Measurements from ENCODE around the gene SUN1.

Gene SUN1

DNA sequence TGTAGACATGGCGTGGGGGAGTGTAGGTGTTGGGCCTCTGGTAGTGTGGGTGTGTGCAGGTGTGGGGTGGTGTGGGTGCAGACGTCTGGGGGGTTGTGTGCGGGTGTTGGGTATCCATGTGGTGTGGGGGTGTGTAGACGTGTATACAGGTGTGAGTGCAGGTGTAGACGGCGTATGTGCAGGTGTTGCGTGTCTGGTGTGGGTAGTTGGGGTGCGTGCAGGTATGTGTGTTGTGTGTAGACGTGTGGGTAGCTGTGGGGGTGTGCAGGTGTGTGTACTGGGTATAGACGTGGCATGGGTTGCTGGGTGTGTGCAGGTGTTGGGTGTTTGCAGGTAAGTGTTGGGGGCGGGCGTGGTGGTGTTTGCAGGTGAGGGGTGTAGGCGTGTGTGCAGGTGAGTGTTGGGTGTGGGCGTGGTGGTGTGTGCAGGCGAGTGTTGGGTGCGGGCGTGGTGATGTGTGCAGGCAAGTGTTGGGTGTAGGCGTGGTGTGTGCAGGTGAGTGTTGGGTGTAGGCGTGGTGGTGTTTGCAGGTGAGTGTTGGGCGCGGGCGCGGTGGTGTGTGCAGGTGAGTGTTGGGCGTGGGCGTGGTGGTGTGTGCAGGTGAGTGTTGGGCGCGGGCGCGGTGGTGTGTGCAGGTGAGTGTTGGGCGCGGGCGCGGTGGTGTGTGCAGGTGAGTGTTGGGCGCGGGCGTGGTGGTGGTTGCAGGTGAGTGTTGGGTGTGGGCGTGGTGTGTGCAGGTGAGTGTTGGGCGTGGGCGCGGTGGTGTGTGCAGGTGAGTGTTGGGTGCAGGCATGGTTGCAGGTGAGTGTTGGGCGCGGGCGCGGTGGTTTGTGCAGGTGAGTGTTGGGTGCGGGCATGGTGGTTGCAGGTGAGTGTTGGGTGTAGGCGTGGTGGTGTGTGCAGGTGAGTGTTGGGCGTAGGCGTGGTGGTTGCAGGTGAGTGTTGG lies 60.6 kb downstream of the SUN1 start:
- no peak overlapping the region for H3K4me3 ChIP-seq (ENCODE audit: low read length)
- peaks cover 74% of the 10 kb centered on the region for H3K36me3 ChIP-seq (ENCODE audit: insufficient read depth, low read length)
- H2AFZ ChIP-seq (ENCODE audit: low read depth, low read length): no peak overlapping the region
- no peaks in the 10 kb centered on the region for H3K4me1 ChIP-seq (ENCODE audit: insufficient read depth, low read length)
- H3K27me3 ChIP-seq (ENCODE audit: insufficient read depth, low read length): no peaks in the 10 kb centered on the region
- H3K9me3 ChIP-seq (ENCODE audit: low read length): no peaks in the 10 kb centered on the region

DNA sequence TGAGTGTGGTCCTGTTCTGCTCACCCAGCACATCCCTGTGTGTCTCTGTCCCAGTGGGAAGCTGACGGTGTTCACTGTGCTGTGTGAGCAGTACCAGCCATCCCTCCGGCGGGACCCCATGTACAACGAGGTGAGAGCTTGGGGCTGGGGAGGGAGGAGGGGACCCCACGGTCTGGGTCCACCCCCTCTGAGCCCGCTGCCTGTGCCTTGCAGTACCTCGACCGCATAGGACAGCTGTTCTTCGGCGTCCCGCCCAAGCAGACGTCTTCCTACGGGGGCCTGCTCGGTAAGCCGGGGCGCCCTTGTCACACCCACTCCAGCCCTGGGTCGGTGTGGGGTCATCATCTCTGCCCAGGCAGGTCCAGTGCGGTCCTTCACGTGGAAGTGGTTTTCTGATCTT lies 61.4 kb downstream of the SUN1 start:
- Histone ChIP-seq H3K27me3 (ENCODE audit: insufficient read depth, low read length) (no peaks in the 10 kb centered on the region), H3K4me1 (ENCODE audit: insufficient read depth, low read length) (no peaks in the 10 kb centered on the region), H2AFZ (ENCODE audit: low read depth, low read length) (no peak overlapping the region), H3K4me3 (ENCODE audit: low read length) (no peak overlapping the region), H3K36me3 (ENCODE audit: insufficient read depth, low read length) (peaks cover 69% of the 10 kb centered on the region), H3K9me3 (ENCODE audit: low read length) (no peaks in the 10 kb centered on the region)

DNA sequence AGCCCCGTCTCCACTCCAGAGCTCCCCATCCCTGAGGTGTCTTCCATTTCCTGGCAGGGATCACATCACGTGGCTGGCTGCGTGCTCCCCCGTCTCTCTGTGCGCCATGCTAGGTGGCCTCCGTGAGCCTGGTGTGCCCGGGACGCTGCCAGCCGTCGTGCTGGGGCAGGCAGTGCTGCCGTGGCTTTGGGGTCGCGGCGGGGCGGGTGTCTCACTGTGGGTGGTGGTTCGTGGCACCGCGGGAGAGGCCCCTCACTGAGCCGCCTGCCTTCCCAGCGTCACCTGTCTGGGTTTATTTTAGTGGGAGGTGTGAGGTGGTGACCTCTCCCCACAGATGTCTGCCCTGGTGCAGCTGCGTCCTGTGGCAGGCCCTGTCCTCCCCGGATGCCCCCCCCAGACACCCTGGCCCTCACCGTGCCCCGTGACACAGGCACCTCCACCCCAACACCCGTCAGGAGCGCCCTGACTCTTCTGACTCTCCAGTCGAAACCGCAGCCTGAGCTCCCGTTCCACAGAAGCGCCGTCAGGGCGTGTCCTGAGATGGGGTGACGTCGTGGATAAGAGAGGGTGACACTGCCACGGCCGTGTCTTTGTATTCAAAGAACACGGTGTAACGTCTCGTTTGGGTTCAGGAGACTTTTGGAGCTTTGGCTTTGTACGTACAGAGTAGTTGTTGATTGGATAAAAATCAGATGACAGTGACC lies 62.0 kb downstream of the SUN1 start:
- H2AFZ ChIP-seq (ENCODE audit: low read depth, low read length): no peak overlapping the region
- H3K36me3 ChIP-seq (ENCODE audit: insufficient read depth, low read length): peaks cover 64% of the 10 kb centered on the region
- H3K4me1 ChIP-seq (ENCODE audit: insufficient read depth, low read length): no peaks in the 10 kb centered on the region
- no peaks in the 10 kb centered on the region for H3K9me3 ChIP-seq (ENCODE audit: low read length)
- no peak overlapping the region for H3K4me3 ChIP-seq (ENCODE audit: low read length)
- no peaks in the 10 kb centered on the region for H3K27me3 ChIP-seq (ENCODE audit: insufficient read depth, low read length)

DNA sequence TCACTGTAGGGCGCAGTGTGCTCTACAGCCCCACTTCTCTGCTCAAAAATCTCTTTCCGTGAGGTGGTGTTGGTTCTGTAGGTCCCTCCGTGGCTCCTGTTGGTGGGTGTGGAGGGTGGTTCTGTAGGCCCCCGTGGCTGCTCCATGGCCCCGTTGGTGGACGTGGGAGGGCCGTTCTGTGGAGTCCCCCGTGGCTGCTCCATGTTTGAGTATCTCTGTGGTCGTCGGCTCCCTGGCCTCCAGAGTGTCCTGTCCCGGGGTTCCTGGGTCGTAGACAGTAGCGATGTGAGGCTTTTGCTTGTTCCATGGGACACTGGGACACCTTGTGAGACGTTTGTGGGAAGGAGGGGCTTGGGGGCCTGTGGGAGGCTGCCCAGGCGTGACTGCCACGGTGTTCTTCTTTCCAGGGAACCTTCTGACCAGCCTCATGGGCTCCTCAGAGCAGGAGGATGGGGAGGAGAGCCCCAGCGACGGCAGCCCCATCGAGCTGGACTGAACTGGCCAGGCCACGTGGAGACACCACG lies 62.7 kb downstream of the SUN1 start:
- no peaks in the 10 kb centered on the region for H3K27me3 ChIP-seq (ENCODE audit: insufficient read depth, low read length)
- no peaks in the 10 kb centered on the region for H3K4me1 ChIP-seq (ENCODE audit: insufficient read depth, low read length)
- no peak overlapping the region for H2AFZ ChIP-seq (ENCODE audit: low read depth, low read length)
- no peaks in the 10 kb centered on the region for H3K9me3 ChIP-seq (ENCODE audit: low read length)
- H3K36me3 ChIP-seq (ENCODE audit: insufficient read depth, low read length): peaks cover 64% of the 10 kb centered on the region
- H3K4me3 ChIP-seq (ENCODE audit: low read length): no peak overlapping the region

DNA sequence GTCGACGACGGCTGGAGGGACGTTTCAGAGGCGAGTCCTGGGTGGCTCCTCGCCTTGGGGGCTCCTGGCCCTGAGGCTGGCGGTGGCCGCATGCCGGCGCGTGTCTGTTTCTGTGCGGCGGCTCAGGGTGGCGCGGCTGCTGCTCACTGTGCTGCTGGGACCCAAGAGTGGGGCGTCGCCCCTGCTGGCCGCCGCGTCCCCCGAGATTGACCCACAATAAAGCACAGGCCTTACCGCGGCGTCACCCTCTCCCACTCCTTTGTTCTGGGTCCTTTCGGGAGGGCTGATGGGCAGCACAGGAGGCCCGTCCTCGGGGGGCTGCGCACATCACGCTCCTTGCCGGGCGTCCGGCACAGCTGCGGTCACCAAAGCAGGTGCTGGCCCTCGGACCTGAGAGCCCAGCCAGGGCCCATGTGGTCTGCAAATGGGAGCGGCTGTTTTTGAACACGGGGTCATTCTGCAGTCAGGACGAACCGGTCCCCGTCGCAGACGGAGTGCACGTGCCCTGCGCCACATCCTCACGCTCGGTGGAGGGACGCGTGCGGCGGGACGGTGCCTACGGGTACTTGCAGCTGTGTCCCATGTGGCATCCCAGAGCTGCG lies 63.3 kb downstream of the SUN1 start:
- no peaks in the 10 kb centered on the region for H3K4me1 ChIP-seq (ENCODE audit: insufficient read depth, low read length)
- H3K9me3 ChIP-seq (ENCODE audit: low read length): no peaks in the 10 kb centered on the region
- H3K36me3 ChIP-seq (ENCODE audit: insufficient read depth, low read length): peaks cover 61% of the 10 kb centered on the region
- no peak overlapping the region for H3K4me3 ChIP-seq (ENCODE audit: low read length)
- no peak overlapping the region for H2AFZ ChIP-seq (ENCODE audit: low read depth, low read length)
- no peaks in the 10 kb centered on the region for H3K27me3 ChIP-seq (ENCODE audit: insufficient read depth, low read length)

DNA sequence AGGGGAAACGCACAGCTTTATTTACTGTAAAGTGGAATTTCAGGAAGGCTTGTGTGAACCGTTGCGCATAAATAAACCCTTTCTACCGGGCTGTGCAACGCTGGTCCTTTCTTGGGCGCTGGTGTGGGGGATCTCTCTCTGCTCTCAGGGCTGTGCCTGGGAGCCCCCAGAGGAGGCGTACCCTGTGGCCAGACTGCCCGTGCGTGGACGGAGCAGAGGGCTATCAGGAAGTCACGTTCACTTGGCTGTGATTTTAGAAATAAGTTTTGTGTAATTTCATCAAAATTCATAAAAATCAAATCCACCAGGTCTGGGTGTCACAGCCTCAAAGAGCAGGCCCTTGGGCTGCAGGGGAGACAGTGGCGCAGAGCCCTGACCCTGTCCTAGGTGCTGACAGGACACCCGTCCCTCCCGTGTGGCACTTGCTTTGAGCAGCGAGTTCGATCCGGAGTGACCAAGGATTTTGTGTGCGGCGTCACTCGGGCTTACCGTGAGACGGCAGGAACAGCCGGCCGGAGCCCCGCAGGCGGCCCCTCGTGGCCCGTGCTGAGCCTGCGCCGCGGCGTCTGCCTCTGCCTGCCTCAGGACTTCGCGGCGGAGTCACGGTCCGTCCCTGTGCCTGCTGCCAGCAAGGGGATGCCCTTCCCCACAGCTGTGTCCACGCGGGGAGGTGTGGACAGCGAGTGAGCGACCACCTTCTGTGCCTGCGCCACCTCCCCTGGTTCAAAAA lies 64.2 kb downstream of the SUN1 start:
- Histone ChIP-seq H2AFZ (ENCODE audit: low read depth, low read length) (no peak overlapping the region), H3K4me3 (ENCODE audit: low read length) (no peak overlapping the region), H3K9me3 (ENCODE audit: low read length) (no peaks in the 10 kb centered on the region), H3K27me3 (ENCODE audit: insufficient read depth, low read length) (no peaks in the 10 kb centered on the region), H3K36me3 (ENCODE audit: insufficient read depth, low read length) (peaks cover 53% of the 10 kb centered on the region), H3K4me1 (ENCODE audit: insufficient read depth, low read length) (no peaks in the 10 kb centered on the region)

DNA sequence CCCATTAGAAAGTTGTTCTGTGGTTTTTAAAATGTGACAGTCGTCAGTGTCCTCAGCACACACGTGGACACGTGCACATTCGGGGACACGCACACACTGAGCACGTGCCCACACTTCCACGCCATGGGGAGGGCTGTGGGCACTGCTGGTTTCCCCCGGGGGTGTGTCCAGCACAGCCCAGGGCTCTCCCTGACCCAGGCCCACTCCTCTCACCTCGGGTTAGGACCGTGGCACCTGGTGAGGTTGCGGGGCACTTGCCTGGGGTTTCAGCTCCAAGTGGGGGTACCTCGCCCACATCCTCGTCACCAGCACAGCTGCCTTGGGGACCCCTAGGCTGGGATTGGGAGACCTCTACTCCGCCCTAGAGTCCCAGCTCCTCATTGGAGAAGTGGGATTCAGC lies 64.8 kb downstream of the SUN1 start:
- Histone ChIP-seq H2AFZ (ENCODE audit: low read depth, low read length) (no peak overlapping the region), H3K4me1 (ENCODE audit: insufficient read depth, low read length) (no peaks in the 10 kb centered on the region), H3K4me3 (ENCODE audit: low read length) (no peak overlapping the region), H3K27me3 (ENCODE audit: insufficient read depth, low read length) (no peaks in the 10 kb centered on the region), H3K36me3 (ENCODE audit: insufficient read depth, low read length) (peaks cover 49% of the 10 kb centered on the region), H3K9me3 (ENCODE audit: low read length) (no peaks in the 10 kb centered on the region)

DNA sequence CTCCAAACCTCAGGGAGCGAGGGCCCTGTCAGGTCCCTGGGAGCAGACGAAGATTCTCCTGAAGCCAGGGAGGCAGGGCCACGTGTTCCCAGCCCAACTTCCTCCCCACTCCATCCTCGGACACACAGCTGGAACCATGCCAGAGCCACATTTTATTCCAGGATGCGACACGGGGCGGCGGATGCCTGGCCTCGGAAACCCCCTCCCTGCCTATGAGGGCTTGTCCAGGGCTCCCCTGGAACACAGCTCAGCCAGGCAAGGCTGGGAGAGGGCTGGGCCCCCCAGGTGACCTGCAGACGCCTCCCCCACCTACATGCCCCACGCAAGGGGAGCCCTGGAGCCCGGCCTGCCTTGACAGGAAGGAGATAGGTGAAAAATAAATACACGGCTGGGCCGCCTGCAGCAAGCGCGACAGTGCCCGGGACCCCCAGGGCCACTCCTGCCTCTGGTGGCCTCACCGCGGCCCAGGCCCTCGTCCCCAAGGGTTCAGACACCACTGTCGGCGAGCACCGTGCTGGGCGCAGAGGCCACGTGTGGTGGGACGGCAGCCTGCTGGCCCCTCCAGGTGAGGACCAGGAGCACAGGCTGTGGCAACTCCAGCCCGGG lies 65.6 kb downstream of the SUN1 start:
- Histone ChIP-seq H3K4me1 (ENCODE audit: insufficient read depth, low read length) (no peaks in the 10 kb centered on the region), H3K4me3 (ENCODE audit: low read length) (no peak overlapping the region), H3K36me3 (ENCODE audit: insufficient read depth, low read length) (peaks cover 41% of the 10 kb centered on the region), H3K27me3 (ENCODE audit: insufficient read depth, low read length) (no peaks in the 10 kb centered on the region), H2AFZ (ENCODE audit: low read depth, low read length) (no peak overlapping the region), H3K9me3 (ENCODE audit: low read length) (no peaks in the 10 kb centered on the region)

DNA sequence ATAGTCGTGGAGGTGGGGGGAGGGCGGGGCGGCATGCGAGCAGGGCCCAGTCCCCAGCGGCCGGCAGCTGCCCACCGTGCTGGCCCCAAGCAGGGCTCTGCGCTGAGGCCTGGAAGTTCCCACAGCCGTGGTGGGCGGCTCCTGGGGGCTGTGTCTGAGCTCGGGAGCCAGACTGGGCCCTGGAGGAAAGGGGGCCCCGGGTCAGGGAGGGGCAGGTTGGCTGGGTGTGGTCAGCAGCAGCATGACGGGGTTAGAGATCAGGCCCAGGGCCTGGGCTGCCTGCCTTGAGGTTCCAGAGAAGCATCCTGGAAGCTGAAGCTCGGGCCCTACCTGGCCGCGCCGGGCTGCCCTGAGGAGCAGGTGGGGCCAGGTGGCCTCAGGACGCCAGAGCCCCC lies 66.2 kb downstream of the SUN1 start:
- H3K36me3 ChIP-seq (ENCODE audit: insufficient read depth, low read length): peaks cover 37% of the 10 kb centered on the region
- H3K27me3 ChIP-seq (ENCODE audit: insufficient read depth, low read length): no peaks in the 10 kb centered on the region
- no peaks in the 10 kb centered on the region for H3K4me1 ChIP-seq (ENCODE audit: insufficient read depth, low read length)
- no peak overlapping the region for H3K4me3 ChIP-seq (ENCODE audit: low read length)
- H3K9me3 ChIP-seq (ENCODE audit: low read length): no peaks in the 10 kb centered on the region
- no peak overlapping the region for H2AFZ ChIP-seq (ENCODE audit: low read depth, low read length)

DNA sequence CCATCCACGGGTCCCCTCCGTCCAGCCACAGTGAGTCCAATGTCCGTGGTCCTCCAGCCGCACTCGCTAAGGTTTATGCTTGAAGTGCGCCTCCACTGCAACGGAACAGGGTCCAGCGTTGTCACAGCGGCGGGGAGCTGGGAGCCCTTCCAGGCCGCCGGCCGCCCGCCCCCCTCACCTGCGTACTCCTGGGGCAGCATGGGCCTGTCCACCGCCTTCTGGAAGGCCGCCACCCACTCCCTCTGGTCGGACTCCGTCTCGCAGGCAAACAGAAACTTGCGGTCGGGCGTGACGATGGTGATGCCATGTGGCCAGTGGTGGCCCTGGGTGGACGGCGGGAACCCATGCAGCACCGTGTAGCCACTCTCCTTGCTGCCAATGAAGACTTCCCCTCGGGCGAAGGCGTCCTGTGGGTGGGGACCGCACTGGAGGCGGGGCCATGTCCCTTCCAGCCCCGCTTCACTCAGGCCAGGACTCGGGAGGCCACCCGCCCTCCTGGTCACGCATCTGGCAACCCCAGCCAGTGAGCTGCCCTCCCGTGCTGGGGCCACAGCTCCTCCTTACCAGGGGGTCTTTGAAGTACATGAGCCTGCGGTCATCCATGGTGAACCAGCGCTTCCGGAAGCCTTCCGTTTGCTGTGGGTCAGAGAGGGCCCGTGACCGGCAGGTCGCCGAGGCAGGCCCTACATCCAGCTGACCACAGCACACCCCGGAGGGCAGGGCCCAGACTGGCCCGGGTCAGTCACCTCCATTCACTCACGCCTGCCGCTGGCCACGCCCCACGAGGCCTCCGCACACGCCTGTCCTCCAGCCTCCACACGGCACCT lies 66.8 kb downstream of the SUN1 start:
- H3K27me3 ChIP-seq (ENCODE audit: insufficient read depth, low read length): no peaks in the 10 kb centered on the region
- no peaks in the 10 kb centered on the region for H3K4me1 ChIP-seq (ENCODE audit: insufficient read depth, low read length)
- H2AFZ ChIP-seq (ENCODE audit: low read depth, low read length): no peak overlapping the region
- no peak overlapping the region for H3K4me3 ChIP-seq (ENCODE audit: low read length)
- no peaks in the 10 kb centered on the region for H3K9me3 ChIP-seq (ENCODE audit: low read length)
- peaks cover 31% of the 10 kb centered on the region for H3K36me3 ChIP-seq (ENCODE audit: insufficient read depth, low read length)

DNA sequence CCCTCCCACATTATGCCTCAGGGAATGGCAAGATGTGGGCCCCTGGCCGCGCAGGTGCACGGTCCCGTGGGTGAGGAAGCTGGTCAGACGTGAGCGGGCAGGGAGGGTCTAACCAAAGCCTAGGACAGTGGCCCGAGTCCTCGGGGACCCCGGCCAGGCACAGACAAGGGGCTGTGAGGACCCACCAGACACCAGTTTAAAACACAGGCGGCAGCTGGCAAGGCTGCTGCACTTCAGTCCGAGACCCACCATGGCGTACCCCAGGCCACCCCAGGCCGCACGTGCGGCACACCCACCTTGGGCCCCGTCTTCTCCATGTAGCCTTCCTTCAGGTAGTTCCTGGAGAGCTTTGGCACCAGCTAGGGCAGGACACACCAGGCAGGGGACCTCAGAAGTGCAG lies 67.5 kb downstream of the SUN1 start:
- H3K9me3 ChIP-seq (ENCODE audit: low read length): no peaks in the 10 kb centered on the region
- H3K4me1 ChIP-seq (ENCODE audit: insufficient read depth, low read length): no peaks in the 10 kb centered on the region
- H2AFZ ChIP-seq (ENCODE audit: low read depth, low read length): no peak overlapping the region
- H3K4me3 ChIP-seq (ENCODE audit: low read length): no peak overlapping the region
- H3K27me3 ChIP-seq (ENCODE audit: insufficient read depth, low read length): no peaks in the 10 kb centered on the region
- peaks cover 25% of the 10 kb centered on the region for H3K36me3 ChIP-seq (ENCODE audit: insufficient read depth, low read length)

All from neuron (in vitro differentiated cells).